ENCODE results near the gene TAF15.

DNA sequence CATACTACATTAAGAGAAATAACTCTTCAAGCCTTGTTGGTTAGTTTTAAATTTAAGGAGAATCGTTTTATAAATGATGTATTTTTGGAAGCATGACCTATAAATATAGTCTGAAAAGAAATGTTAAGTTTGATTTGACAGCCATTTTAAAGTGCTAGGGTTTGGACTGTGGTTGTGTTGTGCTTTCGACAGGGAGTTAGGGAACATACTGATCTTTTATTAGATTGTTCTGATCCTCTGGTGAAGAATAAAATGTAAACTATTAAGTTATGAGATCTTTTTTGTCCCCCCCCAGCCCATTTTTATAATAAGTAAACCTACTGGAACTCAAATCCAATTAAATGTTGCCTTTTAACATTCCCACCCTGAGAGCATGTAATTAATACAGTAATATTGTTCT is 12.0 kb downstream of the TAF15 start:
- TF ChIP-seq EP300 (IDR thresholded peaks at IDR 0.05), result no peak
- no peak for TF ChIP-seq CTCF (IDR thresholded peaks at IDR 0.05)
- TF ChIP-seq POLR2A (IDR thresholded peaks at IDR 0.05), result no peak

All from tibial nerve (tissue), 4 donors.